GM21529 (cell line): Measurements from ENCODE around the gene GATA5.

Experiments used
- ATAC-seq: cut with Tn5 transposase; IDR thresholded peaks from one replicate; pipeline ENCODE4 v1.9.1; 2021; ENCODE audit not compliant: unreplicated experiment

Gene GATA5

DNA sequence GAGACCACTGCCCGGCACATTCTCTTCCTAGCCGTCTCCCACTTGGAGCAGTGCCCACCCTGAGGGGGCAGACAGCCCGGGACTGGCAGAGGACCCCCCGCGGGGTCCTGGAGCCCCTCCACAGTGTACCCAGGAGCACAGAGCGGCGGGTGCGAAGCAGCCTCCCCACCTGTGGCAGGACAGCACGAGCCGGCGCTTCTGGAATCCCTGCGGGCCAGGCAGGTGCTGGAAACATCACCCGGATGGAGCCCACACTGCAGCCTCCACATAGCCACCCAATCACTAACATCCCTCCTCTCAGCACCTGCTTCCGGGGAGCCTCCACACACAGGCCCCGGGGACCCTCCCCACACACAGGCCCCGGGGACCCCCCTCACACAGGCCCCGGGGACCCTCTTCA is 18.7 kb downstream of the GATA5 start:
- no peak for ATAC-seq

DNA sequence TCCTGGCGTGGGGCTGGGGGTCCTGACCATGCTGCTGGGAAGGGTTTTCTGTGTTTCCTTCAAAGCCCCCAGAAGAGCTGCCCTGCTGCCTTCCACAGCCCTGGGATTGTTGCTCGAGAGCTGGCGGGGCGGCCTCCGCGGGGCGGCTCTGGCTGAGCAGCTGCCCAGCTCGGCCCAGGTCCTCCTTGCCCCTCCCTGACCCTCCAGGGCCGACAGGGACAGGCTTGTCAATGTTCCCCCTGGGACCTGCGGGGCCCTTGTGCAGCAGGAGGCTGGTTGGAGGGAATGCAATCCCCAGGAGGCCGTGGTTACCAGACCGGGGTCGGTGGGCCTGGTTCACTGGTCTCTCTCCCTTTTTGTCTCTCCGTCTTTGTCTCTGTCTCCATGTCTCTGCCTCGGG is 19.9 kb downstream of the GATA5 start:
- no peak for ATAC-seq

DNA sequence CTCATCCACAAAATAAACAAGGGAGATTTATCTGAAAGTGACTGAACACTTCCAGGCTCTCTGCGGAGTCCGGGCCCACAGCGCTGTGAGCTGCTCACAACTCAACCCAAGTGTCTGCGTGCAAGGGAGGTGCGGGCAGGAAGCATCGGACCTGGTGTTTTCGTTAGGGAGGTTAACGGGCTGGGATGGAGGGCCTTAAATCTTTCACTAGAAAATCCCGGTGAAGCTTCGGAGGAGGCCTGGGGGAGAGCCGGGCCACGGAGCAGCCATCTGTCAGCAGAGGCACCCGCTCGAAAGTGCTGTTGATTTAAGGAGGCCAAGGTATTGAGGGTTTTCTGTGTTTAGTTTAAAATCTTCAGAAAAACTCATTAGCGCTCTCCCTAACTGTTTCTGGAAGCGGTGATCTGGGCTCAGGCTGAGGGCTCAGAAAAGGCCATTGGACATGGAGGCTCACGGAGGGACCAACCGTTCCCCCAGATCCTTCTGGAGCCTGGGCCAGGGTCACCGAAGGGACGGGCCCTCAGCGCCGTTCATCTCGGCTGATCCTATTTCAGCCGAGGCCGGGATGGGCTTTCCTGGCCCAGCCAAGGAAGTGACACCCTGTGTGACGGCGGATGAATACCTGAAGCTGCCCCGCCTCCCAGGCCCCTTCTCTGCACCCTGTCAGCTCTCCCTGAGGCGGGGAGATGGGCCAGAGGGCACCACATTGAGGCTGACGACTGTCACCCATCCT is 20.7 kb downstream of the GATA5 start:
- ATAC-seq, result no peak

DNA sequence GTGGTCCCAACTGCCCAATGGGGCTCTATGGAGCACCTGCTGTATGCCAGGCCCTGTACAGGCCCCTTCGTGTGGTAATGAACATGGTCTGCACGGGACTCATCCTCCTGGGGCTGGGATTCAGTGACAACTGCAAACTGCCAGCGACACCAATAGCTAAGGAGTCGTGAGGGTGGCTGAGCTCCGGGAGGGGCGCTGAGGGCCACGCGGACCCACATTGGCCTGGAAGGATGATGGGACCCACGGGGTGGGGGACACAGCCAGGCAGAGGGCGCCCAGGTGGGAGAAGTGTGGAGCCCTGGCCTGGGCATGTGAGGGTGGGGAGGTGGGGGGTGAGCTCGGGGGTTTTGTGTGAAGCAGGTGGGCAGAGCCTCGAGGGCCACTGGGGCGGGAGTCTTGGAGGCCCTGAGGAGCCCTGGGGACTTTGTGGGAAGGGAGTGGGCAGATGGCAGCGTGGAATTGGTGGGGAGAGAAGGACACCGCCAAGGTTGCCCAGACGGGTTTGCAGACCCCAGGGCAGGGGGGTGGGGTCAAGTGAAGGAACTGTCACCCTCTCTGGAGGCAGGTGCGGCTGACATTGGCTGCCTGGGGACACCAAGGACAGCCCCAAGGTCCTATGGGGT is 22.5 kb downstream of the GATA5 start:
- no peak for ATAC-seq

DNA sequence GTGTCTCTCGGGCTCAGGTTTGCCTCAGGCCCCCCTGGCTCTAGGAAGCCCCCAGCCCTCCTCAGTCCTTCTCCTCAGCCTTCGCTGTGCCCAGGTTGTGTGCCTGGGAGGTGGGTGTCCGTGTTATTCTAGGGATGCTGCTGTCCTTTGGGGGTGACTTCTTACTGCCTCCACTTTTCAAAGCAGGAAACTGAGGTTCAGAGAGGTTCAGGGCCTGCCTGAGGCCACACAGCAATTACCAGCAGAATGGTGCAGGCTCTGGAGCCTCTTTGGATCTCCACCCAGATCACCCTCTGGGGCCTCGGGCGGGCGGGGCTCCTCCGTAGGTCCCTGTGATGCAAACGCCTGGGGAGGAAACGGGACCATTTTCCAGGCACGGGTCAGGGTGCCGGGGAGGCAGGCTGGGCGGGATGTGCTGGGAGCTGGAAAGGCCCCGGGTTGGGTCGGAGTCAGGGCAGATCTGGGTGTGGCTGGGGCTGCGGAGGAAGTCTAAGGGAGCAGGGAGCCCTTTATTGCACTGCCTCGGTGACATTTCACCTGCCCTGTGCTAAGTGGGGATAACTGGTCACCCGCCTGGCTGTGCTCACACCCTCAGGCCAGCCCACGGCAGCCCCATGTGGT is 23.2 kb downstream of the GATA5 start:
- ATAC-seq, result no peak

DNA sequence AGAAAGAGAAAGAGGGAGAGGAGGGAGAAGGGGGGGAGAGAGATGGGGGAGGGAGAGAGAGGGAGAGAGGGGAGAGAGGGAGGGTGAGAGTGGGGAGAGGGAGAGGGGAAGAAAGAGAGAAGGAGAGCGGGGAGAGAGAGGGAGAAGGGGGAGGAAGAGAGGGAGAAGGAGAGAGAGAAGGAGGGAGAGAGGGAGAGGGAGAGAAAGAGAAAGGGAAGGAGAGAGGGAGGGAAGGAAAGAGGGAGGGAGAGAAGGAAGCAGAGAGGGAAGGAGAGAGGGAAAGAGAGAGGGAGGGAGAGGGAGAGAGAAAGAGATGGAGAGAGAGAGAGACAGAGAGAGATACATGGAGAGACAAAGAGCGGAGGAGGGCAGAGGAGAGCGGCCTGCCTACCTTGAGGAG is 23.8 kb downstream of the GATA5 start:
- ATAC-seq, result no peak

DNA sequence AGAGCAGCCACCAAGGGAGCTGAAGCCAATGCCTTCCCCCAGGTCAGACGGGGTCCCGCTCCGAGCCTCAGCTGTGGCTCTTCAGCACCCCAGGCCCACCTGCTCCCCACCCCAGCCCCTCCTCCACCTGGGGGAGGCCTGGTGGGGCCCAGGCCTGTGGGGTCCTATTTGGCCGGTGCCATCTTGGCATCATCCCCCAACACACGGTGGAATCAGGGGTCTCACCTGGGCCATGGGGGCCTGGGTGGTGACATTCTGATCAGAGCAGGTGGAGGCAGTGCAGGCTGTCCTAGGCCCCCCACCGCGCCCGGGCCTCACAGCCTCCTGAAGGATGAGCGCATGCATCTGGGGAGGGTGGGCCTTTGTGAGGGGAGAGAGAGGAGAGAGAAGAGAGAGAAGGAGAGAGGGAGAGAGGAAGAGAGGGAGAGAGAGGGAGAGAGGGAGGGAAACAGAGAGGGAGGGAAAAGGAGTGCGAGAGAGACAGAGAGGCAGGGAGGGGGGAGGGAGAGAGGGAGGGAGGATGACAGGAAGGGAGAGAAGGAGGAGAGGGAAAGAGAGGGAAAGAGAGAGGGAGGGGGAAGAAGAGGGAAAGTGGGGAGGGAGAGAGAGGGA is 24.5 kb downstream of the GATA5 start:
- no peak for ATAC-seq

DNA sequence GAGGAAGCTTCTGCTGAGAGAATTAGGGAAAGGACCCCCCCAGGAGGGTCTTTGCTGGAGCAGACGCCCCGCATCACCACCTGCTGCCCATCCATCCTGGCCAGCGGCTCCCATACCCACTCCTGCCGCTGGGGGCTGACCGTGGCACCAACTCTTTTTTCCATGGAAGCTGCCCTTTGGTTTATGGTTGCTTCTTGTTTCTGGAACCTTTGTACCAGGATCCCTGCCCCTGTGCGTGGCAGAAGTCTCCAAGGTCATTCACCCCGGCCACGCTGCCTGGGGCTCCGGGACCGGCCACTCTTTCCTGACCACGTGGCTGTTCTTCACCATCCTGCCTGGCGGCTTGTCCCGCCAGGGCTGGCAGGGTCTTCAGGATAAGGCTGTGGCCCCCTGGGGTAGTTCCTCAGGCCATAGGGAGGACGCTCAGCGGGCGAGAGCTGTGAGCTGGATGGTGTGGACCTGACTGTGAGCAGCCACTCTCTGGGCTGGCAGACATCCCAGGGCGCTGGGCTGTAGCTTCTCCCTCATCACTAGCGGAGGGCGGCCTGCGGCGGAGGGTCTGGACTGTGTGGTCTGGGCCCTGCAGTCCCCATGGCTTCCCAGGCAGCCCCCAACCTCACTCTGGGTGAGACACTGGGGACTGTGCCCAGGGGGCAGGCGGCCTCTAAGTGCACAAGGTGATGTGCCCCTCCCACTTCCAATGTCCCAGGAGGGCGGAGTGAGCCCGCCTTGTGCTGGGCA is 25.7 kb downstream of the GATA5 start:
- no peak for ATAC-seq

DNA sequence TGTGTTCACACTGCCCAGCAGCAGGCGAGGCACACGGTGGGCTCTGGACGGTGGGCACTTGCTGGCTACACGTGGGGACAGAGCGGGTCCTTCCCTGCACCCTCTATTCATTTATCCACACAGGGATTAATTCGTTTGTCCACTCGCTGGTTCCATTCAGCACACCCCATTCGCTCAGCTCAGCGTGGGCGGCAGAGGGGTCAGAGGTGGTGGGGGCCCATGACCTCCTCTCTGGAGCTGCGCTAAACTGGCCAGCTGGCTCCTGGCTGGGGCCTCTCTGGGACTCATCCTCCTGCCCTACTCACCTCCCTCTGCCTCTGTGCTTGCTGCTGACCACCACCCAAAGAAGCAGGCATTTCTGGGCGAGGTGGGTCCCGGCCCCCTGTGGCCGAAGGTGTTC is 27.0 kb downstream of the GATA5 start:
- ATAC-seq, result no peak

DNA sequence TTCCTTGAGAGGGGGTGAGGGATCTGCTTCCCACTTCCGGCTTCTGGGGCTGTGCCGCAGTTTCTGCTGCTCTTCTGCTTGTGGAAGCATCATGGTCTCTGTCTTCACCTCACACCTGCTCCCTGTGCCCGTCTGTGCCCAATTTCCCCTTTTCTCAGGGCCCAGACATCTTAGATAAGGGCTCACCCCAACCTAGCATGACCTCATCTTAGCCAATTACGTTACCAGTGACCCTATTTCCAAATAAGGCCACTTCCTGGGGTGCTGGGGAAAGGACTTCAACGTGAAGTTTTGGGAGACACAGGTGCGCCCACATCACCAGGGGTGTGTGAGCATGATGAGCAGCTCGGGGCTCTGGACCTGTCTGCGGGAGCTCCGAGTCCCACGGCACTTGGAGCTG is 27.8 kb downstream of the GATA5 start:
- ATAC-seq, result no peak

DNA sequence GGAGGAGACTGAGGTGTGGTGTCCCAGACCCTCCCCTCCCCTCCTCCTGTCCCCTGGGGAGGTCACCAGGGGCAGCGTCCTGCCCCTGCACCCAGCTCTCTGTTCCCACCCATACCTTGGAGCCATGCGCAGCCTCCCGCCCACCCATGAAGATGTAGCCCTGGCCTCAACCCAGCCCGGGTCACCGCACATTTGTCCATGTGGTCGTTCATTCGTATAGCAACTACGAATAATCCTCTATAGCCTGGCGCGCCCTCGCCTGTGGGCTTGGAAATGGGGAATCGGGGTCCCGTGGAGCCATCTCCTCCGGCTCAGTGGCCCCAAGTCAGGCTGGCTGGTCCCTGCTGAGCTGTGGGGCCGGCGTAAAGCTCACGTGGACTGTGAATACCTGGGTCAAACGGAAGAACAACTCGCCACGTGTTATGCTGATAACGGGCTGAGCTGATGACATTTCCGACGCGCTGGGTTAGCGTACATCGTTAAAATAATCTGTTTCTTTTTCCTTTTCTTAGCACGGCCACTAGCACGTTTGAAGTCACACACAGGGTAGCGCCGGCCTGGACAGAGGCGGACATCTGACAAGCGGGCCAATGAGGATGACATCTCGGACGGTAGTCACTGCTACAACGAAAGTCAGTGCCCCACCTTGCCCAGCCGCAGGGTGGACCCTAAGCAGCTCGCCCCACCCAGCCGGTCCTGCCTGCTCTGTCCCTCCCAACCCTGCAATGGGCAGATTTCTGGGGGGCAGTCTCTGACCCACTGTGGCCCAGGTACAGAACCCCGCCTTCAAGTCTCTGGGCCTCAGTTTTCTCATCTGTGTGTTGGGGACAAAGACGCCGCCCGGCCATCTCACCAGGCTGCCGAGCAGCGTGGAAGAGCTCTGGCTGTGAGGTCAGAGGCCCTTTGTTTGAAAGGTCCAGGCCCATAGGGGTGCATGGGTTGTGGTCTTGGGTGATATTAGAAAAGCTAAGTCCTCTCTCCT is 28.6 kb downstream of the GATA5 start:
- no peak for ATAC-seq

DNA sequence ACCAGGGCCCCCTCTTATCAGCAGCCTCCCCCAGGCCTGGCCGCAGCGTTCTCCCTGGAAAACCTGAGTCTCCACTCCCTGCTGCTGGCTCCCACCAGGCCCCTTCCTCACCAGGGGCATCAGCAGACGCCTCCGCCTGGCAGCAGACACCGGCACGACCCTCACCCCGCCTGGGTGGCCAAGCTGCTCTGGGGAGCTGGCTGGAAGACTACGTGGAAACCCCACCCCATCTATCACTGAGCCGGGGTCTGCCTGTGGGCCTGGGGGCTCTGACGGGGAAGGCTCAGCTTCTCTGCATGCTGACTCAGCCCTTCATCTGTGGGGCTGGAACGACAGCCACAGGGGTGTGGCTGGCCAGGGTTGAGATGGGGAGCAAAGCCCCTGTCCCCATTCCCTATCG is 29.3 kb downstream of the GATA5 start:
- no peak for ATAC-seq

DNA sequence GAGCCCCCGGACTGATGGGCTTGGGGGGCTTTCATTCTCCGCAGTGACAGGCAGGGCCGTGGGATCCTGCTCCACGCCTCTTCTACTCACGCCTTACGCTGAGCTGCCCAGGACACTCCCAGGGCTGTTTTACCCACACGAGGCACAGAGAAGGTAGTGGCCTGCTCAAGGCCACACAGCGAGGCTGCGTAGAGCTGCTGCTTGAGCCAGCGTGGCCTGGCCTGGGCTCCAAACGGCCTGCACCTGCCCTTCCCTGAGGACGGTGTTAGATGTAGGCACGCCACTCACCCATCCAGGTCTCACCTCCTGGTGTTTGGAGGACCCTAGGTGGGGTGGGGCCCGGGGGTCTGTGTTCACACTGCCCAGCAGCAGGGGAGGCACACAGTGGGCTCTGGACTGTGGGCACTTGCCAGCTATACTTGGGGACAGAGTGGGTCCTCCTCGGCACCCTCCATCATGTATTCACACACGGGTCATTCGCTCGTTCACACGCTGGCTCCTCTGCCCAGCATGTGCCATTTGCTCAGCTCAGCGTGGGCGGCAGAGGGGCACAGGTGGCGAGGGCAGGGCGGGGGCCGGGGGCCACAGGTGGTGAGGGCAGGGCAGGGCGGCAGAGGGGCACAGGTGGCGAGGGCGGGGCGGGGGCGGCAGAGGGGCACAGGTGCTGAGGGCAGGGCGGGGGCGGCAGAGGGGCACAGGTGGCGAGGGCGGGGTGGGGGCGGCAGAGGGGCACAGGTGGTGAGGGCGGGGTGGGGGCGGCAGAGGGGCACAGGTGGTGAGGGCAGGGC is 30.0 kb downstream of the GATA5 start:
- ATAC-seq, result no peak

DNA sequence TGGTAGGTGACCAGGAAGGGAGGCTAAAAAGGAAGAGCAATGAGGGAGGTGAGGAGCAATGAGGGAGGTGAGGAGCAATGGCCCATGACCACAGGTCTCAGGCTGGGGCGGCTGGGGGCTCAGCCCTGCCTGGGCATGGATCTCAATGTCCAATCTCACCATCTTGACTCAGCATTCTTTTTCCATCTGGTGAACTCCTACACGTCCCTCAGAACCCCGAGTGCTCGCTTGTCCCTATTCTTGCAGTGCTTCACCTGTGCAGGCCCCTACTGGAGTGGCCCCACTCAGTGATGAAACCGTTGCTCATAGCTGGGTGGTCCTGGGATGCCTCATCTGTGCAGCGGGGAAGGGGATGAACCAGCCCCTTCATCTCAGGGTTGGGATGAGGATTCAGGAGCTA is 31.5 kb downstream of the GATA5 start:
- no peak for ATAC-seq

DNA sequence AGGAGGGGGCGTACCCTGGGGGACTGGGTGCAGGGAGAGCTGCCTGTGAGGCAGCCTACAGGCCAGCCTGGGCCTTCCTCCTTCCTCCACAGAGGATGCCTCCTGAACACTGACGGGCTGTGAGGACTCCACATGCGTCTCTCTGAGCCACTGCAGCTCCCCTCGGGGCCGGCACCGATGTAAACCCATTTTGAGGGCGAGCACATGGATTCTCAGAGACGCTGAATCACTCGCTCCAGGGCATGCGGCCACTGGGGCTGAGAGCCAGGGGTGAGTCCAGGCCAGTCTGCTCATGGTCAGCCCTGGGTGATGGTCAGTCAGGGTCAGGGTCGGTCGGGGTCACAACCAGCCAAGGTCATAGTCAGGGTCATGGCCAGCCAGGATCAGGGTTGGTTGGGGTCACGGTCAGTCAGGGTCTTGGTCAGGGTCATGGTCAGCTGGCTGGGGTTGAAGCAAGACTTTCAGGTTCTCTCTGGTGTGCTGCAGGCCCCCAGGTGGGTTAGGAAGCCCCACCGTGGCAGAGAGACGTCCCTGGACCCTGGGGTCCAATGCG is 33.7 kb downstream of the GATA5 start:
- ATAC-seq, result no peak

DNA sequence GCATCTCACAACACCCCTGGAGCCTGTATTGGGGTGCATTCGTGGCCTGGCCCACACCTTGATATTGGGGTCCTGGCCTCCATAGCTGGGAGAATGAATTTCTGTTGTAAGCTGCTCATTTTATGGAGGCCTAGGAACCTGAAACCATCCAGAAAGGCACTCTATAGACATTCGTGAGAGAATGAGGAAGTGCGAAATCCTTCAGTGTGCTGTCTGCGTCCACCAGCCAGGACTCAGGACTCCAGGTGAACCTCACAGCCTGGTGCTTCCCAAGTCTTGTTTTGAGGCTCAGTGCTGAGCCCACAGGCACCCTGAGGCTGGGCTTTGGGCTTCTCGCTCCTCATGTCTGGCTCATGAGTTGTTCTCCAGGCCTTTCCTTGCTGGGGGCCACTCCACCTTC is 36.6 kb downstream of the GATA5 start:
- no peak for ATAC-seq

DNA sequence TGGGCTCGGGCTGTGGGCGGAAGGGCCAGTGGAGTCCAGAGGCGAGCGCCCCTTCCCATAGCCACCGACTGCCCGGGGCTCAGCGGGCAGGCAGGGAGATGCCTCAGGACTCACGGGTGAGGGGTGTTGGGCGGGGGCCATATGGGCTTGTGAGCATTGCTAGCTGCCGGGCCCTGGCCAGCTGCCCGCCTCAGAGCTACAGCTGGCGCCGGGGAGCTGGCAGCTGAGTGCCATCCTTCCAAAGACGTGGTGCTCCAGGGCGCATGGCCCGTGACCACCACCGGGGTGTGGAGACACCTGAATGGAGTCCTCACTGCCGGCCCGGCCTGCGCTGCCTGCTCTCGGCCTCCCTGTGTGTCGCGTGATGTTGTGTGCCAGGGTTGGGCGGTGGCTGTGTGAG is 37.9 kb downstream of the GATA5 start:
- no peak for ATAC-seq

DNA sequence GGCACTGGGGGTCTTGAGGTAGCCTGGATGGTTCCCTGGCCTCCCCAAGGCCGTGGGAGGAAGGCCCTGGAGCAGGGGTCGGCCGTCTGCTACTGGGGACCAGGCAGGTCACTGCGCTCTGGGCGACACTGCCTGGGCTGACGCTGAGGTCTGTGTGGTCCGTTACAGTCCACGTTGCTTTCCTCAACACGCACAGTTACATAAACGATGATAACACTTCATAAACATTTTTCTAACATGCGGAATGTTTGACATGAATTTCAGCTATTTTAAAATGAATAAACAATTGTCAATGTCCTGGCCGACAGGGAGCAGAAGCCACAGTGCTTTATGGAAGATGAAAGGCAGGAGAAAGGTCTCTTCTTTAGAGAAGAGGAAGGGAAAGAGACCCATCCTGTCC is 38.3 kb downstream of the GATA5 start:
- ATAC-seq, result no peak

DNA sequence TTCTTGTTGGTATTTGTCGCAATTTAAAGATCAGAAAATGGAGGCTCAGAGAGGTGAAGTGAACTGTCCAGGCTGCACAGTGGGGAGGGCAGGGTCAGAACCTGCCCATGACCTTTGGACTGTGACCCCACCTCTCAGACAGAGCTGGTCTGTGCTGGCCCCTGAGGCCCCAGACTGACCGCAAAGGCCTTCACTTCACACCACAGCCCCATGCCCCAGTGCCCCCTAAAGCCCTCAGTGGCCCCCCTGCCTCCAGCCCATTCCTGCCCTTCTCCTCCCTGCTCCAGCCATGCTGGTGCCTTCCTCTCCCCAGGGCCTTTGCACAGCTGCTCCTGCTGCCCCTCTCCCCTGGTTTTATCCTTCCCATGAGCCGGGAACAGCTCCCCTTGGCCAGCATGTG is 39.1 kb downstream of the GATA5 start:
- no peak for ATAC-seq
